Nephron progenitor cell (in vitro differentiated cells): Measurements from ENCODE around the gene PARP8.

Experiments
- DNase-seq: peaks from one replicate; pipeline ENCODE4 v3.0.0; 2021
- H3K27ac Mint-ChIP-seq: 2 replicates; pipeline ENCODE4 v1.8.0; 2021; ENCODE audit warnings: mild to moderate bottlenecking, moderate library complexity, mixed read lengths
- H3K27me3 Mint-ChIP-seq: 2 replicates; pipeline ENCODE4 v1.8.0; 2021; ENCODE audit warnings: mild to moderate bottlenecking, low read depth, mixed read lengths; ENCODE audit not compliant: poor library complexity
- H3K36me3 Mint-ChIP-seq: 2 replicates; pipeline ENCODE4 v1.8.0; 2021; ENCODE audit warnings: low read depth, mixed read lengths
- H3K4me1 Mint-ChIP-seq: 2 replicates; pipeline ENCODE4 v1.8.0; 2021; ENCODE audit warnings: mixed read lengths
- H3K4me3 Mint-ChIP-seq: 2 replicates; pipeline ENCODE4 v1.8.0; 2021; ENCODE audit warnings: mild to moderate bottlenecking, moderate library complexity, mixed read lengths
- H3K9me3 Mint-ChIP-seq: 2 replicates; pipeline ENCODE4 v1.8.0; 2021; ENCODE audit warnings: mild to moderate bottlenecking, moderate library complexity, mixed read lengths
- CTCF ChIP-seq: fragments of 200-600 bp; sonication (generic); IDR thresholded peaks from 2 replicates; pipeline ENCODE4 v1.5.0; 2021; ENCODE audit warnings: antibody characterized with exemption

PARP8 gene

GRCh38 chr5:50822761-50823160, 156.3 kb downstream of the PARP8 start:
- no peaks in the 10 kb centered on the region for H3K27me3 Mint-ChIP-seq
- H3K4me1 Mint-ChIP-seq, result no peaks in the 10 kb centered on the region
- TF ChIP-seq CTCF, result no peak
- no peaks in the 10 kb centered on the region for H3K9me3 Mint-ChIP-seq
- no peak for DNase-seq
- H3K27ac Mint-ChIP-seq, result no peak overlapping the region
- no peak overlapping the region for H3K4me3 Mint-ChIP-seq
- peaks cover 39% of the 10 kb centered on the region for H3K36me3 Mint-ChIP-seq

GRCh38 chr5:50823568-50823967, 157.1 kb downstream of the PARP8 start:
- no peaks in the 10 kb centered on the region for H3K4me1 Mint-ChIP-seq
- H3K27me3 Mint-ChIP-seq, result no peaks in the 10 kb centered on the region
- H3K36me3 Mint-ChIP-seq, result peaks cover 42% of the 10 kb centered on the region
- DNase-seq, result no peak
- H3K27ac Mint-ChIP-seq, result no peak overlapping the region
- no peaks in the 10 kb centered on the region for H3K9me3 Mint-ChIP-seq
- TF ChIP-seq CTCF, result no peak
- H3K4me3 Mint-ChIP-seq, result no peak overlapping the region

- no peaks in the 10 kb centered on the region for H3K27me3 Mint-ChIP-seq
- no peak for DNase-seq
- no peak overlapping the region for H3K4me3 Mint-ChIP-seq
- peaks cover 42% of the 10 kb centered on the region for H3K36me3 Mint-ChIP-seq
- H3K9me3 Mint-ChIP-seq, result no peaks in the 10 kb centered on the region
- H3K4me1 Mint-ChIP-seq, result no peaks in the 10 kb centered on the region
- no peak for TF ChIP-seq CTCF
- peak overlapping the region; percentile 15 for H3K27ac Mint-ChIP-seq
These were observed 157.7 kb downstream of the PARP8 start for GRCh38 chr5:50824109-50824508.

- Mint-ChIP-seq H3K4me3 (no peak overlapping the region), H3K4me1 (no peaks in the 10 kb centered on the region), H3K36me3 (peaks cover 15% of the 10 kb centered on the region), H3K27ac (no peak overlapping the region), H3K9me3 (no peaks in the 10 kb centered on the region), H3K27me3 (no peaks in the 10 kb centered on the region)
- no peak for DNase-seq
- no peak for TF ChIP-seq CTCF
These were observed 161.2 kb downstream of the PARP8 start for GRCh38 chr5:50827516-50828247.

DNA sequence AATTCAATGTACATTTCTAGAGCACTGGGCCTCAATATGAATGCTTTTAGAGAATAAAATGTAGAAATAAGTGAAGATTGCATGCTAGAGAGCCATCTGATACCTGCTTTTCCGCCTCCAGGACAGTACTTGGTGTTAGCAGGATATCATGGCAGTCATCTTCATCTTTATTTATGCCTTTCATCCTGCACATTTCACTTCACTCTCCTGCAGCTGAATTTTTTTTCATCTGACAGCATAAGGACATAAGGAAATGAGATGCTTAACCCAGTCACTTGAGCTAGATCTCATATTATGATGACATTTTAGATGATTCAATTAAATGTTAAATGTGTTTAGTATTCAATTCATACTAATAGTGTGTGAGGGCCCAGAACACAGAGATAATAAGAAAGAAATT, 162.6 kb downstream of the PARP8 start:
- Mint-ChIP-seq H3K4me1 (no peaks in the 10 kb centered on the region), H3K27me3 (no peaks in the 10 kb centered on the region), H3K36me3 (peaks cover 21% of the 10 kb centered on the region), H3K27ac (no peak overlapping the region), H3K9me3 (no peaks in the 10 kb centered on the region), H3K4me3 (no peak overlapping the region)
- no peak for TF ChIP-seq CTCF
- no peak for DNase-seq

DNA sequence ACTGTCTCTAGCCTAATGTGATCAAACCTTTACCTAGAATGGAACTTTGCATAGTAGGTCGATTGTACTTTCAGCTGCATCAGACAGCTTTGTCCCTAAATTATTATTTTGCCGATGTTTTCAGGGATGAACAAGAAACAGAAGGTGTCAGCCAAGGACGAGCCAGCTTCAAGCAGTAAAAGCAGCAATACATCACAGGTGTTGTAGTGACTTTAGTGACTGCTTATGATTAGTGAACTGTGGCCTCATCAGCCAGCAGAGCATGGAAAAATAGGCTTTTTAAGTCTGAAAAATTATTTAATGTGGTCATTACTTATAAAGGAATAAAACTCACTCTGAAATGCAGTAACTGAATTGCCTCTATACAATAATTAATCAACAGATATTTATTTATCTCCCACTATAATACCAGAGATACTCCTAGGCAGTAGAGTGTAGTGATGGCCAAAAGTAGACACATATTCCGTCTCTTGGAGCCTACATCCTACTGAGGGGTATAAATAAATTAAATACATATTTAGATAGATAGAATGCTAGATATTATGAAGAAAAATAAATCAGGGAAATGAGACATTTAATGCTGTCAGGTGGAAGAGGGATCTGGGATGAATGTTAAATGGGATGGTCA, 166.3 kb downstream of the PARP8 start:
- no peaks in the 10 kb centered on the region for H3K27me3 Mint-ChIP-seq
- no peak overlapping the region for H3K27ac Mint-ChIP-seq
- H3K4me1 Mint-ChIP-seq, result no peaks in the 10 kb centered on the region
- H3K9me3 Mint-ChIP-seq, result no peaks in the 10 kb centered on the region
- no peak for DNase-seq
- TF ChIP-seq CTCF, result no peak
- peaks cover 31% of the 10 kb centered on the region for H3K36me3 Mint-ChIP-seq
- H3K4me3 Mint-ChIP-seq, result no peak overlapping the region
